Purkinje cell (primary cell): Measurements from ENCODE around the gene KLF12. TPM values are rescaled to one million over a fixed set of nuclear protein-coding genes. Genes with fewer than 3 reads are reported as not detected.

Source experiments
- polyA plus RNA-seq: library from polyadenylated mRNA; unstranded; fragments of >200 nt; fragmentation: Nextera tagmentation; gene quantifications from 2 replicates; pipeline ENCODE4 v1.2.1, GENCODE V29; 2014

Gene KLF12
- polyA plus RNA-seq: 6.1 and 7.3 TPM in 2 replicates

DNA sequence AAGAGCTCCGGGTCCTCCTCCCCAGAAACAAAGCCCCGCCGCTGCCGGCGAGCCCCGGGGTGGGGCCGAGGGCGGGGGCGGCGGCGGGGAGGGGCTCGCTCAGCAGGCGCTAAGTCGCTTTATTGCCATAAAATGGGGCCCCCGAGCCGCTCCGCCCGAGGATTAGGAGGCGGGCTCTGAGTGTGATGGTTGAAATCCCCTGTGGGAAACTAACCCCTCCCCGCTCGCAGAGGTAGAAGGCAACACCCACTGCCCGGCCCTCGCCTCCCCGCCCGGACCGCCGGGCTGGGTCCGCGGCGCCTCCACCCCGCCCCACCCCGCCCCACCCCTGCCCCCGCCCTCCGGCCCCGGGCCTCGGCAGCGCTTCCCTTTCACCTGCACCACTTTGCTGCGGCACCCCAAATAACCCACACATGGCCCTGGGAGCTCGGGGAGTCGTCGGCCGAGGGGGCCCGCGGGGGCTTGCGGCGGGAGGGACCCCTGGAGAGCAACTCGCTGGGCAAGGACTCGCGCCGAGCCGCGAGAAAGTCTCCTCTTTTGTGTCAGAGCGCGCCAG, at the start of gene KLF12:
Gene KLF12, minus strand, starts transcription at position 184 of the 556 bp plus-strand sequence.

